Duodenal mucosa (tissue), 2 donors: ENCODE measurements around the gene DNAH17.

Source experiments
- H3K27ac ChIP-seq: one replicate; pipeline ENCODE4 v1.7.0; 2013; ENCODE audit warnings: low read depth, low read length
- H3K27me3 ChIP-seq, 2 donors: one replicate each; pipeline ENCODE4 v1.7.0; 2013; ENCODE audit warnings: low read length in 2 of 2, control low read depth in 1 of 2; ENCODE audit not compliant: insufficient read depth in 2 of 2, control insufficient read depth in 1 of 2
- H3K36me3 ChIP-seq, 2 donors: one replicate each; pipeline ENCODE4 v1.7.0; 2013; ENCODE audit warnings: low read length in 2 of 2, control low read depth in 1 of 2; ENCODE audit not compliant: insufficient read depth in 2 of 2, control insufficient read depth in 1 of 2
- H3K4me1 ChIP-seq, 2 donors: one replicate each; pipeline ENCODE4 v1.7.0; 2013; ENCODE audit warnings: low read length in 2 of 2, control low read depth in 1 of 2; ENCODE audit not compliant: insufficient read depth in 2 of 2, control insufficient read depth in 1 of 2
- H3K4me3 ChIP-seq, 2 donors: one replicate each; pipeline ENCODE4 v1.7.0; 2013; ENCODE audit warnings: low read length in 2 of 2, low read depth in 1 of 2
- H3K9ac ChIP-seq, 2 donors: one replicate each; pipeline ENCODE4 v1.7.0; 2013; ENCODE audit warnings: low read length in 2 of 2, low read depth in 1 of 2
- H3K9me3 ChIP-seq, 2 donors: one replicate each; pipeline ENCODE4 v1.7.0; 2013; ENCODE audit warnings: low read length in 2 of 2, control low read depth in 1 of 2; ENCODE audit not compliant: control insufficient read depth in 1 of 2

The DNAH17 gene

GRCh38 chr17:78441271-78441971 is 135.8 kb downstream of the DNAH17 start:
- no peaks in the 10 kb centered on the region for H3K4me1 ChIP-seq
- no peak overlapping the region for H3K4me3 ChIP-seq
- H3K9me3 ChIP-seq: no peaks in the 10 kb centered on the region
- H3K27me3 ChIP-seq: no peaks in the 10 kb centered on the region
- H3K36me3 ChIP-seq: no peaks in the 10 kb centered on the region
- H3K27ac ChIP-seq: no peak overlapping the region
- no peak overlapping the region for H3K9ac ChIP-seq

- H3K4me1 ChIP-seq: no peaks in the 10 kb centered on the region
- H3K9me3 ChIP-seq: no peaks in the 10 kb centered on the region
- no peak overlapping the region for H3K9ac ChIP-seq
- H3K4me3 ChIP-seq: no peak overlapping the region
- H3K36me3 ChIP-seq: no peaks in the 10 kb centered on the region
- H3K27ac ChIP-seq: no peak overlapping the region
- no peaks in the 10 kb centered on the region for H3K27me3 ChIP-seq
Measured at GRCh38 chr17:78438694-78439325, 138.4 kb downstream of the DNAH17 start.

DNA sequence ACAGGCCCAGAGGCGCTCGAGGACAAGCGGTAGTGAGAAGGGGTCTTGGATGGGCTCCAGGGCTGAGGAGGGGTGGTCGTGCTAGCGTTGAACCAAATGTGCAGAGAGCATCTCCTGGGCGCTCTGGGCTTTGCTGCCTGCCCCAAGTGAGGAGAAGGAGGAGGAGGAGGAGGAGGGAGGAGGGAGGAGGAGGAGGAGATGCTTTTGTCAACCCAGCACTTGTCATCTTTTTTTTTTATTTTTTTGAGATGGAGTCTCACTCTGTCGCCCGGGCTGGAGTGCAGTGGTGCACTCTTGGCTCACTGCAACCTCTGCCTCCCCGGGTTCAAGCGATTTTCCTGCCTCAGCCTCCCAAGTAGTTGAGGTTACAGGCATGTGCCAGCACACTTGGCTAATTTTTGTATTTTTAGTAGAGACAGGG is 138.9 kb downstream of the DNAH17 start:
- no peaks in the 10 kb centered on the region for H3K27me3 ChIP-seq
- no peak overlapping the region for H3K9ac ChIP-seq
- H3K27ac ChIP-seq: no peak overlapping the region
- H3K4me1 ChIP-seq: no peaks in the 10 kb centered on the region
- no peak overlapping the region for H3K4me3 ChIP-seq
- no peaks in the 10 kb centered on the region for H3K36me3 ChIP-seq
- H3K9me3 ChIP-seq: no peaks in the 10 kb centered on the region

GRCh38 chr17:78437508-78438169 is 139.6 kb downstream of the DNAH17 start:
- Histone ChIP-seq H3K9me3 (no peaks in the 10 kb centered on the region), H3K9ac (no peak overlapping the region)

DNA sequence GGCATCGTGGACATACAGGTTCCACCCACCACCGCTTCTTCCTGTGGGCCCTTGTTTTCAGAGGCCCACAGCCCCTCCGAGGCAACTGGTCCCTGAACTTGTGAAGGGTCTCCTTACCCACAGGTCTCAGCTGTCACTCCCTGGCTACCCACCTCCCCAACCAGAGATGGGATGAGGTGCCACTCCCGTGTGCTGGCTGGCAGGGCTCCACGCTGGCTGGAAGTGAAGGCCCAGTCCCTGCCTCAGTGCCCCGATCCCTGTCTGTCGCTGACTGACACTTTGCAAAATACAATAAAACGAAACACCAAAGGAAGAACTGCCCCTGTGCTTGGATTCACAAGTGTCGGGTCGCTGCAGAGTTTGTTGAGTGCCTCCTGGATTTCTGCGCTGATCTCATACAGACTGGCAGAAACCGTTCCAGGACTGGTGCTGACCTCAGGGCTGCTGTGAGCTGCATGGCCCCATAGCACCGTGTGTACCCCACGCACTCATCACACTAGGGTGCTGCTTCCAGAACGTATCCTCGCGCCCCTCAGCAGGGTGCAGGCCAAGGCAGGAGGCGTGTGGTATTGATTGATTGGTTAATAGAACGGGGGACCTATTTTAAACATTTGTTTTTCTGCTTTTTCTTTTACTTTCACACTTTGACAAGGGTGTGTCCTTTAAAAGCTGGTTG is 141.7 kb downstream of the DNAH17 start:
- Histone ChIP-seq H3K9ac (no peak overlapping the region), H3K9me3 (no peaks in the 10 kb centered on the region), H3K27ac (no peak overlapping the region), H3K4me3 (no peak overlapping the region), H3K4me1 (peaks cover 0 to 3% of the 10 kb centered on the region in 2 donors), H3K36me3 (no peaks in the 10 kb centered on the region), H3K27me3 (no peaks in the 10 kb centered on the region)

More at GRCh38 chr17:78437508-78438169, 139.6 kb downstream of the DNAH17 start:
- H3K4me1 ChIP-seq: peaks cover 0 to 3% of the 10 kb centered on the region in 2 donors
- no peaks in the 10 kb centered on the region for H3K27me3 ChIP-seq
- no peaks in the 10 kb centered on the region for H3K36me3 ChIP-seq
- no peak overlapping the region for H3K27ac ChIP-seq
- no peak overlapping the region for H3K4me3 ChIP-seq

DNA sequence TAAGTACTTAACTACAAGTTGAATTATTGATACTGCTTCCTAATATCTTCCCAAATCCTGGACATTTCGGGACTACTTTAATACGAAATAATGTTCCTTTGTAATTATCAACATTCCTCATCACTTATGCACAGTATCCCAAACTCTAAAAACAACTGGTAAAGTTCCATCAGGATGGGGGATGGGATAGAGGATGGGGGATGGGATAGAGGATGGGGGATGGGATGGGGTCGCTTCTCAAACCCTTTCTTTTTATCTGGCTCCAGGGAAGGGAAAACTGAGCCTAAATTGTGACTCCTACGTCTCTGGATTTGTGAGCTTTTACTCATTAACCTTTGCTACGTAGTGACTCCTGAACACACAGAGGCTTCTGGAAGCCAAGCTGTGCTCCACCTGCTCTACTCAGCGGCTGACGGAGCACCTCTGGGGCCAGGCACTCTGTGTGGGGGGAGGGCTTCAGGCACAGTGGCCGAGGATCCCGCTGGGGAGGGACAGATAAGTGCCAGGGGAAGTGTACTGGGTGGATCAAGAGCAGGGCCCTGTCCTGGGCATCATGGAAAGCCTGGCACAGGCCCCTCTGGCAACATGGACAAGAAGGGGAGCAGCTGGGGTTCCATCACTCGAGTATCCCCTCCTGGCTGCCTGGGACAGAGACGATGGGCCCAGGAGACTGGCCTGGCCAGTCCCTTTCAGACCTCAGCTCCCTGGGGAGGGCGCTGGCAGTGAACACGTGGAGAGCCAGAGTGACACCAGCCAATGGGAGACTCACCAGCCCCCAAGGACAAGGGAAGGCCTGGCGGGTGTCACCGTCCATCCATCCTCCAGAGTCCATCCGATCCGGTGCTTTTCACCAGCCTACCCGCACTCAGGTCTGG is 142.5 kb downstream of the DNAH17 start:
- no peak overlapping the region for H3K27ac ChIP-seq
- peaks cover under 1 to 6% of the 10 kb centered on the region in 2 donors for H3K36me3 ChIP-seq
- H3K4me3 ChIP-seq: no peak overlapping the region
- no peaks in the 10 kb centered on the region for H3K9me3 ChIP-seq
- no peak overlapping the region for H3K9ac ChIP-seq
- no peaks in the 10 kb centered on the region for H3K27me3 ChIP-seq
- peaks cover 0 to 3% of the 10 kb centered on the region in 2 donors for H3K4me1 ChIP-seq

GRCh38 chr17:78433780-78434335 is 143.3 kb downstream of the DNAH17 start:
- Histone ChIP-seq H3K9ac (no peak overlapping the region), H3K27me3 (no peaks in the 10 kb centered on the region), H3K4me1 (peaks cover 0 to 3% of the 10 kb centered on the region in 2 donors), H3K36me3 (peaks cover 8 to 13% of the 10 kb centered on the region in 2 donors), H3K27ac (no peak overlapping the region), H3K9me3 (no peaks in the 10 kb centered on the region), H3K4me3 (no peak overlapping the region)

DNA sequence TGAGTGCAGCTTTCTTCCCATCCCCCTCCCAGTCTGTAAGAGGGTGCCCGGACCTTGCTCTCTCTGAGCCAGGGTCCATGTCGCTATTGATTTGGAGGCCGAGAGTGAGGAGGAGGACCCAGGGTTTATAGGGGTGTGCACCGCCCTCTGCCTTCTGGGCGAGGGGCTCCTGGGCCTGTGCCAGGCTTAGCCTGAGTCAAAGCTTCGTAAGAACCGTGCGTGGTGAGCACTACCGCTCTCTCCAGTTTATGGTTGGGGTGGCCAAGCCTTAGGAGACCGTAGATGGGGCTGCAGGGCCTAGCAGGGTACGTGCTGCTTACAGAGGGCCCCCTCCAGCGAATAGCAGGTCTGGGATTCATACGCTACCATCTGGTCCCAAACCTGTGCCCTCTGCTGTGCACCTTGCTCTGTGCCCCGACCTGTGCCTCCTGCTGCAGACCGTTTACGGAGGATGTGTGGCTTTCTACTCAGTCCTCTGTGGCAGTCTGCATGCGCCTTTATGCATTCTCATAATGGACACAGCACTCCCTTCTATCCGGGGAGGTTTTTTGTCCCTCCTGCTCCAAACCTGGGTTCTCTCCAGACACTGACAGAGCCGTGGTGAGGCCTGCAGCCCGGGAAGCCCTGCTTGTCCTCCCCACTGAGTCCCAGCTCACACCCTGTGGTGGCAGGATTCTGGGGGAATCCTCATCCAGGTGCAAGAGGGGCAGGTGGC is 144.0 kb downstream of the DNAH17 start:
- H3K9me3 ChIP-seq: no peaks in the 10 kb centered on the region
- peaks cover 0 to 3% of the 10 kb centered on the region in 2 donors for H3K4me1 ChIP-seq
- no peaks in the 10 kb centered on the region for H3K27me3 ChIP-seq
- H3K36me3 ChIP-seq: peaks cover 11 to 13% of the 10 kb centered on the region in 2 donors
- no peak overlapping the region for H3K27ac ChIP-seq
- H3K9ac ChIP-seq: no peak overlapping the region
- H3K4me3 ChIP-seq: no peak overlapping the region
